HepG2 (cell line): ENCODE data around the gene SNRNP25. TPM values are rescaled to one million over a fixed set of nuclear protein-coding genes. Genes with fewer than 3 reads are reported as not detected.

Experiments used
- ARID5B ChIP-seq: IDR thresholded peaks from 2 replicates; pipeline ENCODE4 v1.4.0; 2020; ENCODE audit warnings: mild to moderate bottlenecking, missing genetic modification reagents
- MTA3 ChIP-seq: sonication (generic); formaldehyde crosslinking; IDR thresholded peaks from 2 replicates; pipeline ENCODE4 v1.4.0; 2020; ENCODE audit warnings: missing genetic modification reagents
- NR2F6 ChIP-seq, 2 experiments: IDR thresholded peaks; 2 replicates each; pipeline ENCODE4 v1.6.1; 2016; ENCODE audit warnings: antibody characterized with exemption in 1 of 2, mild to moderate bottlenecking in 1 of 2
- ONECUT2 ChIP-seq: sonication (generic); formaldehyde crosslinking; IDR thresholded peaks from 2 replicates; pipeline ENCODE4 v1.4.0; 2020; ENCODE audit warnings: missing genetic modification reagents
- SKIL ChIP-seq: sonication (generic); formaldehyde crosslinking; IDR thresholded peaks from 2 replicates; pipeline ENCODE4 v1.8.0; 2022; ENCODE audit warnings: missing genetic modification reagents, mild to moderate bottlenecking, moderate library complexity, borderline replicate concordance
- SNRNP70 ChIP-seq: fragments of 200-400 bp; formaldehyde crosslinking; IDR thresholded peaks from 2 replicates; pipeline ENCODE4 v1.6.1; 2017; ENCODE audit warnings: mild to moderate bottlenecking, low read depth, low read length, moderate library complexity
- ZBTB20 ChIP-seq: sonication (generic); formaldehyde crosslinking; IDR thresholded peaks from 2 replicates; pipeline ENCODE4 v1.8.1; 2023; ENCODE audit warnings: missing genetic modification reagents, low read depth, mild to moderate bottlenecking, borderline replicate concordance
- ZFP36 ChIP-seq: fragments of 150-350 bp; IDR thresholded peaks from 2 replicates; pipeline ENCODE4 v1.6.1; 2018; ENCODE audit warnings: borderline replicate concordance, low read length, low read depth; ENCODE audit not compliant: partially characterized antibody
- ZNF570 ChIP-seq: sonication (generic); formaldehyde crosslinking; IDR thresholded peaks from 2 replicates; pipeline ENCODE4 v1.4.0; 2020; ENCODE audit warnings: mild to moderate bottlenecking, missing genetic modification reagents, borderline replicate concordance
- polyA plus RNA-seq, 8 experiments: library from polyadenylated mRNA; depleted of rRNA in 3 of 8; stranded (reverse) in 7 of 8; unstranded in 1 of 8; fragments of >200 nt; fragmentation: Illumina TruSeq in 4 of 8; extraction: Trizol in 4 of 8; gene quantifications; 2 replicates each; pipeline versions ENCODE4 v1.2.1 to v1.2.3, GENCODE V29; 2011 to 2016; ENCODE audit warnings: low read depth in 4 of 8, missing spikeins in 1 of 8, mixed read lengths in 1 of 8; ENCODE audit not compliant: insufficient read depth in 1 of 8
- total RNA-seq, 5 experiments: library from RNA; depleted of rRNA; stranded (reverse); fragments of >200 nt; fragmentation: Illumina TruSeq; extraction: Trizol; gene quantifications; 2 replicates each; pipeline ENCODE4 v1.2.3, GENCODE V29; 2016; ENCODE audit warnings: low read depth in 1 of 5
- TF ChIP-seq, protein P1 (sequence below): sonication (generic); formaldehyde crosslinking; IDR thresholded peaks from 2 replicates; pipeline ENCODE4 v1.4.0; 2020; ENCODE audit warnings: mild to moderate bottlenecking, missing genetic modification reagents
- TF ChIP-seq, protein P2 (sequence below), 2 experiments: sonication (generic) in 1 of 2; formaldehyde crosslinking in 1 of 2; IDR thresholded peaks; 2 replicates each; pipeline versions ENCODE4 v1.4.0 to v1.6.1; 2016 to 2020; ENCODE audit warnings: borderline replicate concordance in 1 of 2, low read depth in 1 of 2, mild to moderate bottlenecking in 1 of 2, missing genetic modification reagents in 1 of 2
- TF ChIP-seq, protein P3 (sequence below): sonication (generic); formaldehyde crosslinking; IDR thresholded peaks from 2 replicates; pipeline ENCODE4 v1.8.1; 2023; ENCODE audit warnings: mild to moderate bottlenecking, moderate library complexity, missing genetic modification reagents

The SNRNP25 gene
- total and polyA plus RNA-seq, 2 of the 13 experiments (the other 11 are each of a cell fraction or from before 2014, with no cell fraction given) = 34.1 to 97.4 TPM

DNA sequence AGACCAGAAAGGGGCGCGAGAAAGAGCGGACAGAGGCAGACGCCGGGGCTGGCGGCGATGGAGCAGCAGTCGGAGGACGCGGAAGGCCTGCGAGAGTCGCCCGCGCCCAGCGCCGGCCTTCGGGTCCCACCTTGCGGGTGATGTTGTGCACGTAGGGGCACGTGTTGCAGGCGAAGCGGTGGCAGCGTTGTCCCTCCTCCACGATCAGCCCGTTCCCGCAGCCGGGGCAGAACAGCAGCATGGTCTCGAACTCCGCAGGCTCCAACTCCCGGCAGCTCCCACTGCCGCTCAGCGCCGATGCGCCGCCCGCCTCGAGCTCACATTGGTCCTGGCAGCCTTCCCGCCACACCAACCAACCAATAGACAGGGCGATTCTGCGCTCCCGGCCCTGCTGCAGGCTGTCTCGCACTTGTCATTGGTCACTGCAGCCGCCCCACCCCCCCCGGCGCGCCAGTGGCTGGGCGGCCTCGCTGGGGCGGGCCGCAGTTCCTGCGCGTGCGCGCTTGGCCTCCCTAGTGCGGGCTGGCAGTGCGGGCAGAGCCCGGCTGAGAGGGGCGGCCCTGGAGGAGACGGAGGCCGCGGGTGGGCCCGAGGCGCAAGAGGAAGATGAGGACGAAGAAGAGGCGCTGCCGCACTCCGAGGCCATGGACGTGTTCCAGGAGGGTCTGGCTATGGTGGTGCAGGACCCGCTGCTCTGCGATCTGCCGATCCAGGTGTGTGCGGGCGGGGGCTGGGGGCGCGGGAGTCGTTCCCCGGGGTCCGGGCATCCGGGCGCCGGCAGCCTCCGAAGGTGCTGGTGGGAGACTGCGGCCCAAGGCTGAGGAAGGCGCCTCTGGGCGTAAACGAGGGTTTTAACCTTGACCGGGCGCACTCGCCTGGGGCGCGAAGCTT lies at the start of gene SNRNP25, which contains the start of gene POLR3K (continued):
- TF ChIP-seq, protein P1, sequence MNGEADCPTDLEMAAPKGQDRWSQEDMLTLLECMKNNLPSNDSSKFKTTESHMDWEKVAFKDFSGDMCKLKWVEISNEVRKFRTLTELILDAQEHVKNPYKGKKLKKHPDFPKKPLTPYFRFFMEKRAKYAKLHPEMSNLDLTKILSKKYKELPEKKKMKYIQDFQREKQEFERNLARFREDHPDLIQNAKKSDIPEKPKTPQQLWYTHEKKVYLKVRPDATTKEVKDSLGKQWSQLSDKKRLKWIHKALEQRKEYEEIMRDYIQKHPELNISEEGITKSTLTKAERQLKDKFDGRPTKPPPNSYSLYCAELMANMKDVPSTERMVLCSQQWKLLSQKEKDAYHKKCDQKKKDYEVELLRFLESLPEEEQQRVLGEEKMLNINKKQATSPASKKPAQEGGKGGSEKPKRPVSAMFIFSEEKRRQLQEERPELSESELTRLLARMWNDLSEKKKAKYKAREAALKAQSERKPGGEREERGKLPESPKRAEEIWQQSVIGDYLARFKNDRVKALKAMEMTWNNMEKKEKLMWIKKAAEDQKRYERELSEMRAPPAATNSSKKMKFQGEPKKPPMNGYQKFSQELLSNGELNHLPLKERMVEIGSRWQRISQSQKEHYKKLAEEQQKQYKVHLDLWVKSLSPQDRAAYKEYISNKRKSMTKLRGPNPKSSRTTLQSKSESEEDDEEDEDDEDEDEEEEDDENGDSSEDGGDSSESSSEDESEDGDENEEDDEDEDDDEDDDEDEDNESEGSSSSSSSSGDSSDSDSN = peak; percentile 87
- TF ChIP-seq ZNF570 (CRISPR knock-in tag) (peak; percentile 90; the same call in 1 of the 2 replicates), NR2F6 (IDR thresholded peaks at IDR 0.05) (no peak), NR2F6 (CRISPR knock-in tag; IDR thresholded peaks at IDR 0.05) (no peak), ARID5B (CRISPR knock-in tag) (no peak), MTA3 (CRISPR knock-in tag) (no peak), ONECUT2 (CRISPR knock-in tag) (0 out of 2 replicates have a peak, but pooled peaks have one; percentile 46), ZBTB20 (CRISPR knock-in tag) (peak; percentile 23; the same call in 1 of the 2 replicates), ZFP36 (no peak), SNRNP70 (no peak), SKIL (CRISPR knock-in tag) (peak; percentile 48; the same call in 1 of the 2 replicates)
- TF ChIP-seq, protein P2, sequence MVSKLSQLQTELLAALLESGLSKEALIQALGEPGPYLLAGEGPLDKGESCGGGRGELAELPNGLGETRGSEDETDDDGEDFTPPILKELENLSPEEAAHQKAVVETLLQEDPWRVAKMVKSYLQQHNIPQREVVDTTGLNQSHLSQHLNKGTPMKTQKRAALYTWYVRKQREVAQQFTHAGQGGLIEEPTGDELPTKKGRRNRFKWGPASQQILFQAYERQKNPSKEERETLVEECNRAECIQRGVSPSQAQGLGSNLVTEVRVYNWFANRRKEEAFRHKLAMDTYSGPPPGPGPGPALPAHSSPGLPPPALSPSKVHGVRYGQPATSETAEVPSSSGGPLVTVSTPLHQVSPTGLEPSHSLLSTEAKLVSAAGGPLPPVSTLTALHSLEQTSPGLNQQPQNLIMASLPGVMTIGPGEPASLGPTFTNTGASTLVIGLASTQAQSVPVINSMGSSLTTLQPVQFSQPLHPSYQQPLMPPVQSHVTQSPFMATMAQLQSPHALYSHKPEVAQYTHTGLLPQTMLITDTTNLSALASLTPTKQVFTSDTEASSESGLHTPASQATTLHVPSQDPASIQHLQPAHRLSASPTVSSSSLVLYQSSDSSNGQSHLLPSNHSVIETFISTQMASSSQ (IDR thresholded peaks at IDR 0.05; ENCODE audit: low read depth) = no peak
- TF ChIP-seq, protein P2 (CRISPR knock-in tag; IDR thresholded peaks at IDR 0.05; ENCODE audit: borderline replicate concordance) = no peak
- TF ChIP-seq, protein P3, sequence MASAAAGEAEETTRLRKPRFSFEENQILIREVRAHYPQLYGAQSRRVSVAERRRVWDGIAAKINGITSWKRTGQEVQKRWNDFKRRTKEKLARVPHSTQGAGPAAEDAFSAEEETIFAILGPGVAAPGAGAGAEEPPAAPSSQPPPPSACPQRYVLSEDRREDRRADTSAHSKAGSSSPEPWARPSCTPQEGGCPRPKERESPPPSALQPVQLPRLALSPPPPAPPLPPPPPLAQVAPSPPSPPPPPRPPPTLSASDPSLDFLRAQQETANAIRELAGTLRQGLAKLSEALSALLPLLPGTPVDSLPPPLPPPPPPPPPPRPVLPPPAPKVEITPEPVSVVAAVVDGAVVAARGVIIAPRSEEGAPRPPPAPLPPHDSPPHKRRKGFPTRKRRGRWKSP = peak; percentile 86
